Gastrocnemius medialis (tissue), 4 donors: ENCODE measurements around the gene RIN3. TPM values are rescaled to one million over a fixed set of nuclear protein-coding genes. Genes with fewer than 3 reads are reported as not detected.

Source experiments
- ATAC-seq, 2 donors: fragments of 150-250 bp; one replicate each; pipeline ENCODE4 v1.9.1; 2016
- DNase-seq, 2 donors: peaks; one replicate each; pipeline ENCODE4 v3.0.0-alpha.2; 2019
- H3K27ac ChIP-seq, 4 donors: fragments of 200-600 bp; sonication (generic); 1 replicate in 1 of 4; 2 replicates in 3 of 4; pipeline ENCODE4 v1.5.1; 2016 to 2018; ENCODE audit warnings: mild to moderate bottlenecking in 2 of 4, moderate library complexity in 1 of 4
- H3K27me3 ChIP-seq, 3 donors: fragments of 200-600 bp; sonication (generic) in 2 of 3; 1 replicate in 1 of 3; 2 replicates in 2 of 3; pipeline versions ENCODE4 v1.5.1 to v1.6.0; 2016 to 2019; ENCODE audit warnings: mild to moderate bottlenecking in 1 of 3, moderate library complexity in 1 of 3
- H3K36me3 ChIP-seq, 2 donors: fragments of 200-600 bp; sonication (generic) in 1 of 2; one replicate each; pipeline ENCODE4 v1.5.1; 2017 to 2018
- H3K4me1 ChIP-seq, 2 donors: fragments of 200-600 bp; sonication (generic) in 1 of 2; one replicate each; pipeline ENCODE4 v1.5.1; 2016 to 2017; ENCODE audit warnings: mild to moderate bottlenecking in 2 of 2
- H3K4me3 ChIP-seq, 4 donors: fragments of 200-600 bp; sonication (generic) in 3 of 4; 1 replicate in 1 of 4; 2 replicates in 3 of 4; pipeline ENCODE4 v1.5.1; 2016 to 2019; ENCODE audit warnings: mild to moderate bottlenecking in 2 of 4
- H3K9me3 ChIP-seq, 3 donors: fragments of 200-600 bp; sonication (generic) in 2 of 3; 1 replicate in 1 of 3; 2 replicates in 2 of 3; pipeline ENCODE4 v1.5.1; 2016 to 2019
- CTCF ChIP-seq, 5 experiments: fragments of 450-650 bp in 3 of 5; fragments of 200-600 bp in 2 of 5; sonication (generic) in 2 of 5; IDR thresholded peaks in 4 of 5; conservative IDR thresholded peaks in 1 of 5; 1 replicate in 4 of 5; 2 replicates in 1 of 5; pipeline ENCODE4 v1.5.1; 2016 to 2019; ENCODE audit warnings: antibody characterized with exemption in 5 of 5, mild to moderate bottlenecking in 3 of 5, moderate library complexity in 3 of 5
- POLR2A ChIP-seq, 2 donors: fragments of 450-650 bp; IDR thresholded peaks; one replicate each; pipeline ENCODE4 v1.6.1; 2017; ENCODE audit warnings: antibody characterized with exemption in 2 of 2, mild to moderate bottlenecking in 2 of 2, moderate library complexity in 2 of 2
- in situ Hi-C, 4 donors: fragments of 200-750 bp; cut with MboI; loops; one replicate each; pipeline versions ENCODE4 v1.15.0 to v1.8.0; 2017; ENCODE audit warnings: low sequenced_read_pairs in 4 of 4
- intact Hi-C: fragments of 100-400 bp; cut with DNase I; formaldehyde crosslinking; loops from one replicate; pipeline ENCODE4 v1.15.1; 2023; ENCODE audit warnings: low total_unique reads
- total RNA-seq, 4 donors: library from RNA; depleted of rRNA; stranded (reverse); fragments of >200 nt; gene quantifications; one replicate each; pipeline versions ENCODE4 v1.1.0 to v1.2.3, GENCODE V29; 2016

Gene RIN3
- total RNA-seq, 4 donors from 2014 or later = 2.1 to 3.7 (median 2.6) TPM

GRCh38 chr14:92617581-92617980 is 104.0 kb downstream of the RIN3 start:
- no peaks in the 10 kb centered on the region for H3K27me3 ChIP-seq
- intact Hi-C loops = no loop called here
- no peak for DNase-seq
- H3K36me3 ChIP-seq = no peaks in the 10 kb centered on the region
- H3K9me3 ChIP-seq = no peaks in the 10 kb centered on the region
- H3K4me3 ChIP-seq = no peak overlapping the region
- ATAC-seq = no peak
- in situ Hi-C loops = no loop called here
- no peak for TF ChIP-seq CTCF (IDR thresholded peaks at IDR 0.05 in 4 of 5, conservative IDR thresholded peaks at IDR 0.05 in 1 of 5)
- TF ChIP-seq POLR2A (IDR thresholded peaks at IDR 0.05) = no peak
- no peak overlapping the region for H3K27ac ChIP-seq
- H3K4me1 ChIP-seq = no peaks in the 10 kb centered on the region

- DNase-seq (no peak), ATAC-seq (no peak)
- Histone ChIP-seq H3K27ac (no peak overlapping the region), H3K36me3 (no peaks in the 10 kb centered on the region), H3K27me3 (no peaks in the 10 kb centered on the region), H3K4me1 (no peaks in the 10 kb centered on the region), H3K9me3 (no peaks in the 10 kb centered on the region), H3K4me3 (no peak overlapping the region)
- in situ Hi-C loops = no loop called here
- intact Hi-C loops = no loop called here
- TF ChIP-seq POLR2A (IDR thresholded peaks at IDR 0.05) = no peak
- no peak for TF ChIP-seq CTCF (IDR thresholded peaks at IDR 0.05 in 4 of 5, conservative IDR thresholded peaks at IDR 0.05 in 1 of 5)
These were observed 106.3 kb downstream of the RIN3 start for GRCh38 chr14:92619671-92620456.

- DNase-seq (no peak), ATAC-seq (no peak)
- H3K27ac ChIP-seq = no peak overlapping the region
- intact Hi-C loops = no loop called here
- in situ Hi-C loops = no loop called here
- H3K27me3 ChIP-seq = no peaks in the 10 kb centered on the region
- no peak for TF ChIP-seq POLR2A (IDR thresholded peaks at IDR 0.05)
- no peak for TF ChIP-seq CTCF (IDR thresholded peaks at IDR 0.05 in 4 of 5, conservative IDR thresholded peaks at IDR 0.05 in 1 of 5)
- H3K4me3 ChIP-seq = no peak overlapping the region
- no peaks in the 10 kb centered on the region for H3K36me3 ChIP-seq
- H3K4me1 ChIP-seq = no peaks in the 10 kb centered on the region
- no peaks in the 10 kb centered on the region for H3K9me3 ChIP-seq
These were observed 108.7 kb downstream of the RIN3 start for GRCh38 chr14:92622311-92622710.

GRCh38 chr14:92624764-92625163 is 111.2 kb downstream of the RIN3 start:
- DNase-seq (no peak), ATAC-seq (no peak)
- no peak overlapping the region for H3K27ac ChIP-seq
- H3K9me3 ChIP-seq = peaks cover 0 to 5% (median 0%) of the 10 kb centered on the region in 3 donors
- no peaks in the 10 kb centered on the region for H3K36me3 ChIP-seq
- in situ Hi-C loops (no loop called here), intact Hi-C loops (no loop called here)
- no peaks in the 10 kb centered on the region for H3K27me3 ChIP-seq
- no peaks in the 10 kb centered on the region for H3K4me1 ChIP-seq
- no peak overlapping the region for H3K4me3 ChIP-seq
- no peak for TF ChIP-seq CTCF (IDR thresholded peaks at IDR 0.05 in 4 of 5, conservative IDR thresholded peaks at IDR 0.05 in 1 of 5)
- no peak for TF ChIP-seq POLR2A (IDR thresholded peaks at IDR 0.05)
